GM21576 (cell line): ENCODE results near the gene LRP6.
"Not testable (repeated sequence)": the region's sequence is repeated elsewhere in the genome, so short reads cannot be mapped to it uniquely, and the experiment has no call there.

ENCODE experiments used
- ATAC-seq: cut with Tn5 transposase; IDR thresholded peaks from one replicate; pipeline ENCODE4 v1.9.1; 2021; ENCODE audit warnings: mild to moderate bottlenecking, moderate library complexity; ENCODE audit not compliant: unreplicated experiment

LRP6 gene

DNA sequence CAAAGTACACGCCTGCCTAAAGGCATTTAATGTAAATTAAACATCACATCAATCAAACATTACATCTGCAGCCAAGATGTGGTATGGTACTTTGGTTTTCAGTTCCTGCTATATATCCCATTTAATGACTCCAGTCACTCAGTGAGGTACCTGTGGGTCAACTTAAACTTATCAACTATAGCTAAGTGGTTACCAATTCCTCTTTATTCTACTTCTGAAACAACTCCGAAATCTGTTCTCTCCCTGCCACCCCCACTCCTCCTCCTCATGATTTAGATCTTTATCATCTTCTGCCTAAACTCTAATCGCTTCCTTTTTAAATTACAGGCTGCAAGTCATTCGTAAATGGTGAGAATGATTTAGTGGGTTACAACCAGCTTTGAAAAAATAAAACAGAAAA is 138.2 kb downstream of the LRP6 start:
- no peak for ATAC-seq

DNA sequence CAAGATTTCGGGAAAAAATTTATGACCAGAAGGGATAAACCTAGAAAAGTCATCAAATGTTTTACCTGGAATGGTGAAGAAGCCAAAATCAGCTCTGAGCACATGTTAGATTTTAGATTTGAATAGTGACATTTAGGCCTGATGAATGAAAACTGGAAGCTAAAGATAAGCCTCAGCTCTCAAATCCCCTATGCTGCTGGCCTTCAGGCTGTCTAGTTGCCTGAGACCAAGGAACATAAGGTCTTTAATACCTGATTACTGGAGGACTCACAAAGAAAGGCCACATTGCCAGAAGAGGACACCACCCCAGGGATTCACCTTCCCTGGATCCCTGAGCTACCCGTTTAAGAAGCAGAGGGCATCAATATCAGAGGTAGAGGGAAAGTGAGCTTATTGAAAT is 139.5 kb downstream of the LRP6 start:
- no peak for ATAC-seq

DNA sequence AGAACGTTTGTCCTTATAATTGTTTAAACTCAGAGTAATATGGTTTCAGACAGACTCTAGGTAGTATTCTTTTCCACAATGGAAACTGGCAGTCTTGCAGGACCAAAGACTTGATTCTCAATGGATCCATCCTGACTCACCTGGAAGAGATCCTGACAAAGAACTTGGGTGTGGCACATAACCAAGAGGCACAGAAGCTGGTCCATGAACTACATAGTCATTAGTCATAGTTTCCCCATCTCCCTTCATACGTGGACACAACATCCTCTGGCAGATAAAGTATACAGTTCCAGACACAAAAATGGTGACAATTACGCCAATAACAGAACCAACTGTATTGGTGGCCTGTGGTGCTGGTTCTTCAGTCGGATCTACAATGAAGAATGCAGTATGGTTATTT is 140.3 kb downstream of the LRP6 start:
- no peak for ATAC-seq

- no peak for ATAC-seq
Measured at GRCh38 chr12:12123036-12123604, 143.7 kb downstream of the LRP6 start.

- ATAC-seq = no peak
Measured at GRCh38 chr12:12121061-12121460, 145.8 kb downstream of the LRP6 start.

DNA sequence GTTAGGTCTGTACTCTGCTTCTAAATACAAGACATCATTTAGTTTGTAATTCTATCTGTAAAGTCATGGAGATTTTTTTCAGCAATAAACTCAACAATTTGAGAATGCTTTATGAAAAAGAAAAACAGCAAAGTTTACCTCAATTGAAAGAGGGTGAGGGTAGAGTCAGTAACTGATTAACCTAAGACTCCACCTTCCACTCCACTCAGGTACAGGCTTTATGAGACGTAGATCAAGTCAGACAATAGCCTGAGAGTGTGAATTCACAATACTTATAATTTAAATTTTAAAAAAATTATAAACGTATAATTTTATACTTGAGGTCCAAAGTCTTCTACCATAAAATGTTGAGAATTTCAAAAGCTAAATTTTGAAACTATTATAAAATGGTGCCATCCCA is 150.2 kb downstream of the LRP6 start:
- ATAC-seq = no peak

DNA sequence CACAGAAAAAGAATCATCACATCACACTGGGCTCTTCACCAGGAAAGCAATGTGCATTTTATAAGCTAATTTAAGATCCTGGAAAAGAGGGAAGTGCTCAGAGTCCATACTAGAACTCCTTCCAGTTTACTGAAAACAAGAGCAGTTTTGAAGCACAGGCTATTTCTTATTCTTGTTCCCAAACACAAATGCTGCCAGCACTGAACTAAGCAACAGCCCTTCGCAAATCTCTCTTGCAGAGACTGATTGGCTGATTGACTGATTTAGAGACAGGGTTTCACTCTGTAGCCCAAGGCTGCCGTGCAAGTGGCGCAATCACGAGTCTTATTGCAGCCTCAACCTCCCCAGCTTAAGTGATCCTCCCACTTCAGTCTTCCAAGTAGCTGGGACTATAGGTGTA is 151.3 kb downstream of the LRP6 start:
- ATAC-seq = no peak

- not testable (repeated sequence) for ATAC-seq
Measured at GRCh38 chr12:12110923-12111555, 155.8 kb downstream of the LRP6 start.

GRCh38 chr12:12108441-12109058 is 158.3 kb downstream of the LRP6 start:
- no peak for ATAC-seq

DNA sequence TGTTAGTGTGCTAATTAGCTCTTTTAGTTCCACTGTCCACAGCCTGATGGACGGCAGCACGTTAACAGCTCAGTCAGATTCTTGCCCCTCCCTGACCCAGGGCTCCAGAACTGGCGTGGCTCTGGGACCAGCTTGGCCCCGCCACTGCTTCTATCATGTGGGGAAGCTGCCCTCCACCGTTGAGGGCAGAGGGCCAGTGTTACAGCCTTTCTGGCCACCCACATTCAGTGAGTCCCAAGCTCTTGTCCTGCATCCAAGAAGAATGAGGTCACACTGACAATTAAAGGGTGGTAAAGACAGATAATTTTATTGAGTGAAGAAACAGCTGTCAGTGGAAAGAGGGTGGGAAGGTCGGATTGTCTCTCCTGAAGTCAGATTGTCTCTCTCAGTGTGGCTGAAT is 159.2 kb downstream of the LRP6 start:
- no peak for ATAC-seq

GRCh38 chr12:12099102-12099501 is 167.7 kb downstream of the LRP6 start:
- ATAC-seq = no peak

DNA sequence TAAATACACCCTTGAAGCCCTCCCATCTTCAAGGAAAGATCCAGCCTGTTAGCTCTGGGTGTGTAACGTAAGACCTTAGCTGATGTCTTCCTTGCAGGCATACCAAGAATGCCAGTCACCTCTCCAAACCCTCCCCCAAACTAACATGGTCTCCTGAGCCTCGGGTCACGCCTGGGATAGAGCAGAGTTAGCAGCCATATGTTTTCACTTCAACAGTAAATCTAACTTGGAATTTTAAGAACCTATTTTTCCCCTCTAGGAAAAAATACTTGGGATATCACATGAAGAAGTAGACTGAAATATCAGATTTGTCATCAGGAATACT is 168.2 kb downstream of the LRP6 start:
- no peak for ATAC-seq

DNA sequence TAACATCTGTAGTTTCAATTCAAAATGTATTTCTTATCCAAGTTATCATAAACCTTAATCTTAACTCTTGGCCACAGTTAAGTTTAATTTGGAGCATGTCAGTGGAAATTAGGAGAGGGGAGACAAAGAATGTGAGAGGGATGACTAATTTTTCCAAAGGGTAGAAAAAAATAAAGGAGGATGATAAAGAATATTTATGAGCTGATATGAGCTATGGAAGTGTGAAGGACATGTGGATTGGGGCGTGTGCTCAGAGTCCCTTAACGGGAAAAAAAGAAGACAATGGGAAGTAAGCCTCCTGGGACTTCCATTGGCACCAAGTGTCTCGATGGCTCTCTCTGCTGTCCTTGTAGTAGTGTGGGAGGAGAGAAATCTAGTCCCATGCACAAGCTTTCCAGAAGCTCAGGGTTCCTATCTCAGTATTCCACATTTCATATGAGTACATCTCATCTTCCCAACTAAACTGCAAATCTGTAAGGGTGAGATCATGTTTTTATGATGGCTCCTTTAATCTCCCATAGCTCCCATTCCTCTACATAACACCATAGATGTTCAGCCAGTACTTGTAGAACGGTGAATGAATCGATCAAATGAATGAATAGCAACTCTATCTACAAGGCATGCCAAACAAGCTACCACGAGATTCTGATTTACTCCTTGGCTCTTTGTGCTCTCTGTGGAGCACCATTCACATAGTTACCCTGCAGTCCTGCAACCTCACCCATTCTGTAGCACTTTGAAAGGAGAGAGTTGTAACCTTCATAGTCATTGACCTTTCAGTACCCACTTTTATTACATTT is 168.8 kb downstream of the LRP6 start:
- ATAC-seq = no peak

DNA sequence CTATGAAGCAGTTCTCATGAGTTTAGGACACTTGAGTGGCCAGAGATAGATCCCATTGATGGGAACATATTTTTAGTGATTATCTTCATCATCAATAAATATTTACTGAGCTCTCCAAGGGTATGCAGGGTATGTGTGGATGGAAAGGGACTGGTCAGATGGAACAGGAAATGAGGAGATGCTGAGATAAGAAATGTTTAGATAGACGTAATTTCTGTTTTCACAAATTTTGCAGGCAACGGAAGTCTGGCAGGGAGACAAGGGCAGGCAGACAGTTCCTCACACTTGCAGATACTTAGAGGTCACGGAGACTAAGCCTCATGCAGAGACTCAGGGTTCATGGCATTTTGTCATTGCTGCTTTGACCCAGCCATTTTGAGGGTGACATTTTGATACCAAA is 171.8 kb downstream of the LRP6 start:
- ATAC-seq = no peak

DNA sequence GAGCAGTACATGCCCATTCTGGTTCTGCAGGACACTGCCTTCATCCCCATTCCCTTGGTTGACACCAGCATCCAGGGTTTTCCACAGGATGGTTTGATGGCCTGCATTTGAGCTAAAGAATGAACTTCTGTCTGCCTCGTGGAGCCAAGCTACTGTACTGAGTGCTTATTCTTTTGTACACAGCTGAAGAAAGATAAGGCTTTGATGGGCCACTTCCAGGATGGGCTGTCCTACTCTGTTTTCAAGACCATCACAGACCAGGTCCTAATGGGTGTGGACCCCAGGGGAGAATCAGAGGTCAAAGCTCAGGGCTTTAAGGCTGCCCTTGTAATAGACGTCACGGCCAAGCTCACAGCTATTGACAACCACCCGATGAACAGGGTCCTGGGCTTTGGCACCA is 172.4 kb downstream of the LRP6 start:
- no peak for ATAC-seq

DNA sequence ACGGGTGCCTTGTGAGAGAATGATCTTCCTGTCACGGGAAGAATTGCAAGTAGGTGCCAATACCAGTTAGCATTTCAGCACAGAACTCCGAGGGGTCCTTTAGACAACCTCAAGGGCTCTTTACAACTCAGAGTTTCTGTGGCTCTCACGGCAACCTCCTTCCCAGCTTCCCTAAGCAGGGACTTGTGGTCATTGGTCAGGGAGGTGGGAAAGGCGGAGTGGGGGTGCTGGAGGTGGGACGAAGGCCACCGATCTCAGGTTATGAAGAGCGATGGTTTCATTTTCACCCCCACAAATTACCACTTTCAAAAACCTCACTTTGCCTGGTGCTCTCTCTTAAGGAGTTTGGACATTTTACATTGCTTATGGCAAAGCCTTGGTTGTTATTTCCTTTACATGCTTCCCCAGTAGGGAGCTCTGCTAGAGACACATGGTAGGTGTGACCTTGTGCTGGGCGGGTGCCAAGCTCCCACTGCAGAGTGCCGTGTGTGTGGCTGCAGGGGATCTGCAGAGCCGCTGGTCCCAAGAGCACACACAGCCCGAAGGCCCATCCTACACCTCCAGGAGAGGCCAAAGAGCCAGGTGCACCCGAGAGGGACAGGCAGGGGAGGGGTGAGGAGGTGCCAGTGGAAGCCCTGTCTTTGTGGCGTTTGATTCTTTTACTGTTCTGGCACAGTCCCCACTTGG is 174.7 kb downstream of the LRP6 start:
- no peak for ATAC-seq

DNA sequence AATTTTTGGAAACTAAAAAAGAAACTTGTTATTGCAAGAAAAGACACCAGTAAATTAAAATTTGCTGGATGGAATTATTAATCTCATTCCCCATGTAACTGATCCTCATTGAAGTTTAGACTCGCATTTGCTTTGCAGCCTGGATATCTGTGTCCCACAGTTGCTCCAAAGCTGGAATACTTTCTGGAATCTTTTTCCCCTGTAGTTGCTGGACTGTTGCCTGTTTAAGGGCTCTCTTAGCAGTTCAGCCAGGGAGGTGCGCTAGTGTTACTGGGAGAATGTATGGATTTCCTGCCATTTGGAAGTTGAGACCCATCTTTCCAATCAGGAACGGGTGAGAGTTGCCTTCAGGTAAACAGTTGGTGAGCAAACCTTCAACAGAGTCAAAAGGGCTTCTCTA is 175.8 kb downstream of the LRP6 start:
- no peak for ATAC-seq

- ATAC-seq = no peak
Measured at GRCh38 chr12:12088761-12089160, 178.1 kb downstream of the LRP6 start.

GRCh38 chr12:12088147-12088546 is 178.7 kb downstream of the LRP6 start:
- no peak for ATAC-seq

DNA sequence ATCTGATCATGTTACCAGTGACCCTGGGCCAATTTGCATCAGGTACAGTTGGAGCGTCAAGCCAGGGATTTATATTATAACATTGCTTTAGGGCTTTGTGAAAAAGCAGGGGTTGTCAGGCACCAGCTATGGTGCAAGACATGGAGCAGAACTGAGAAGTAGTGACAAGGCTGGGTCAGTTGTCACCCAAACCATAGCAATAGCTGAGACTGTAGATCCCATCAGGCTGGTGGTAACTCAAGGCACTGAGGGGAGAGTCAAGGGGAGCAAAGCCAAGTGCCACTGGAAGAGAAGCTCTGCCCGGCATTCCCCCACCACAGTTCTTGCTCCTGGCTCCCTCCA is 179.2 kb downstream of the LRP6 start:
- ATAC-seq = no peak

DNA sequence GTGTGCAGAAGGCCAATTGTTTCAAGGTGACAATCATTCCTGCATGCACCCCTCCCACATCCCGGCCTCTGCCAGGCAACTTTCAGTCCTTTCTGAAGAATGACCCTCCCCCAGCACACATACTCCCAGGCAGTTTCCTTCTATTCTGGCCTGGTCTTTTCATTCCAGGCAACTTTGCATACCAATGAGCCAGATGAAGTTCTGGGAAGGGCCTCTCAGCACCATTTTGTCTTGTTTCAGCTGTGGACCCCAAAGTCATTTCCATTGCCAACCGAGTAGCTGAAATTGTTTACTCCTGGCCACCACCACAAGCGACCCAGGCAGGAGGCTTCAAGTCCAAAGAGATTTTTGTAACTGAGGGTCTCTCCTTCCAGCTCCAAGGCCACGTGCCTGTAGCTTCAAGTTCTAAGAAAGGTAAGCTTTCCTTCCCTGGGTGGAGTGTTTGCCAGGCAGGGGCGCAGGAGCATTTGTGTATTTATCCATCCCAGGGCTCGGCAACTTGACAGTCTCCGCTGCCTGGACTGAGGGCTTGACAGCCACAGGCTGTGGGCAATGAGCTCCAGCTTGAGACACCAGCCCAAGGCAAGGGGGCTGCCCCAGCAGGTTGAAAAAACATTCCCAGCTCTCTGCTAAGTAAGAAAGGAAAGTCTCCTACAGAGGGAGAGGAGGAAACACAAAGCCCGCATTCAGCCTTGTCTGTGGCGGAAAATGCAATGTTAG is 179.7 kb downstream of the LRP6 start:
- no peak for ATAC-seq
